Fibroblast of the aortic adventitia (primary cell): ENCODE measurements around the gene SMCHD1. TPM values are rescaled to one million over a fixed set of nuclear protein-coding genes. Genes with fewer than 3 reads are reported as not detected.
"Not testable (repeated sequence)": the region's sequence is repeated elsewhere in the genome, so short reads cannot be mapped to it uniquely, and the experiment has no call there.

Source experiments
- DNase-seq: peaks from one replicate; pipeline ENCODE4 v3.0.0-alpha.2; 2010; ENCODE audit warnings: low read depth
- H3K4me3 ChIP-seq: 2 replicates; pipeline ENCODE4 v1.5.1; 2011; ENCODE audit warnings: low read depth, mild to moderate bottlenecking, control low read depth, low read length, moderate library complexity
- total RNA-seq: library from RNA; depleted of rRNA; stranded (reverse); fragments of >200 nt; gene quantifications from 2 replicates; pipeline ENCODE4 v1.2.3, GENCODE V29; 2012; ENCODE audit warnings: low replicate concordance
- TF ChIP-seq, protein P1 (sequence below): IDR thresholded peaks from 2 replicates; pipeline ENCODE4 v1.5.1; 2011; ENCODE audit warnings: mild to moderate bottlenecking, low read length, control low read depth, inconsistent platforms; ENCODE audit not compliant: insufficient read depth

Gene SMCHD1
- total RNA-seq, 1 donor, result 99.0 TPM

- H3K4me3 ChIP-seq, result peak overlapping the region; percentile 93
- TF ChIP-seq, protein P1, sequence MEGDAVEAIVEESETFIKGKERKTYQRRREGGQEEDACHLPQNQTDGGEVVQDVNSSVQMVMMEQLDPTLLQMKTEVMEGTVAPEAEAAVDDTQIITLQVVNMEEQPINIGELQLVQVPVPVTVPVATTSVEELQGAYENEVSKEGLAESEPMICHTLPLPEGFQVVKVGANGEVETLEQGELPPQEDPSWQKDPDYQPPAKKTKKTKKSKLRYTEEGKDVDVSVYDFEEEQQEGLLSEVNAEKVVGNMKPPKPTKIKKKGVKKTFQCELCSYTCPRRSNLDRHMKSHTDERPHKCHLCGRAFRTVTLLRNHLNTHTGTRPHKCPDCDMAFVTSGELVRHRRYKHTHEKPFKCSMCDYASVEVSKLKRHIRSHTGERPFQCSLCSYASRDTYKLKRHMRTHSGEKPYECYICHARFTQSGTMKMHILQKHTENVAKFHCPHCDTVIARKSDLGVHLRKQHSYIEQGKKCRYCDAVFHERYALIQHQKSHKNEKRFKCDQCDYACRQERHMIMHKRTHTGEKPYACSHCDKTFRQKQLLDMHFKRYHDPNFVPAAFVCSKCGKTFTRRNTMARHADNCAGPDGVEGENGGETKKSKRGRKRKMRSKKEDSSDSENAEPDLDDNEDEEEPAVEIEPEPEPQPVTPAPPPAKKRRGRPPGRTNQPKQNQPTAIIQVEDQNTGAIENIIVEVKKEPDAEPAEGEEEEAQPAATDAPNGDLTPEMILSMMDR, result no peak
- peak; percentile 38 for DNase-seq
These were observed 883 bp downstream of the SMCHD1 start for GRCh38 chr18:2656237-2656980.

DNA sequence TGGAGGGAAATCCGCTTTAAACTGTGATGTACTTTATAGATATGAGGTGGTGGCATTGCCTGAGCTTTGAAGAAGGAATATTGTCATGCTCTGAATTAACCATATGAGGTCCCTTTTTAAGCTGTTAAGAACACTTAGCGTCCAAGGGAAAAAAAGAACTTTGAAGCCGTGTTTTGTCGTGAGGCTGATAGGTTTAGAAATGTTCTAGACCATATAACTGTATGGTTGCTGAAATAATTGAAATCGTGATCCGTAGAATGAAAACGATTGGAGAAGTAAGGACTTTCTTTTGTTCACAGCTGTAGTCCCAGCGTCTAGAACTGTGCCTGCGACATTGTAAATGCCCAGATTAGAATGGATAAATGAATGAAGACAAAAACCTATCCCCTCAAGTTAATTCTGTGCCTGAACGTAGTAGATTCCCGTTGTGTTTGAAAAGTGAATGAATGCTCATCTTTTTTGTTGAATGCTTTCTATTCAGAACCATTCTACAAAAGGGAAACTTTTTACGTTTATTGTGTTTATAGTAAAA is 1.5 kb downstream of the SMCHD1 start:
- TF ChIP-seq, protein P1, result no peak
- H3K4me3 ChIP-seq, result peak overlapping the region; percentile 93
- peak; percentile 22 for DNase-seq

DNA sequence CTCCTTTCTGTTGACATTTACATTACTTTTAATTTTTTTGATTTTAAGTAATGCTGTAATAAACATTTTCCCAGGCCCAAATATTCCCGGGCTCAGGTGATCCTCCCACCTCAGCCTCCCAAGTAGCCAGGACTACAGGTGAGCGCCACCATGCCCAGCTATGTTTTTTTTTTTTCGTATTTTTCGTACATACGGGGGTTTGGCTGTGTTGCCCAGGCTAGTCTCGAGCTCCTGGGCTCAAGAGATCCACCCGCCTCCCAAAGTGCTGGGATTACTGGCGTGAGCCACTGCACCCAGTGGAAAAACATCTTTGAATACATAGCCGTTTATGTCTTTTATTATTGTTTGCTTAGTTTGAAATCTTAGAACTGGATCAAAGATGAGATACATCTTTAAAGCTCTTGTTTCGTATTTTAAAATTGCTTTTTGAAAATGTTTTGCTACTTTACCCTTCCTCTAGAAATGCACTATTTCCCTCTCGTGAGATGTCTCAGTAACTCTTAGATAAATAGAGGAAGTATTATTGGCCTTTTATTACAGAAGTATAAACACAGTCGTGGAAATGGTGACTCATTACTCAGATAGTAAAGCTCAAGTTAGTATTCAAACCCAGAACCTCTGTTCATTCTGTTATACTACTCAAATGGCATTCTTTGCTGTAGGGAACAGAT is 2.4 kb downstream of the SMCHD1 start:
- H3K4me3 ChIP-seq, result peak overlapping the region; percentile 93
- TF ChIP-seq, protein P1, result no peak
- peak; percentile 91 for DNase-seq

DNA sequence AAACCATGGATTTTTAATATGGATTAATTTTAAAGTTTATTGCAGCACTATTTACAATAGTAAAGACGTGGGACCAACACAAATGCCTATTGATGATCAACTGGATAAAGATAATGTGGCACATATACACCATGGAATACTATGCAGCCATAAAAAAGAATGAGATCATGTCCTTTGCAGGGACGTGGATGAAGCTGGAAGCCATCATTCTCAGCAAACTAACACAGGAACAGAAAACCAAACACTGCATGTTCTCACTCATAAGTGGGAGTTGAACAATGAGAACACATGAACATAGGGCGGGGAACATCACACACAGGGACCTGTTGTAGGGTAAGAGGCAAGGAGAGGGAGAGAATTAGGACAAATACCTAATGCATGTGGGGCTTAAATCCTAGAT is 5.3 kb downstream of the SMCHD1 start:
- H3K4me3 ChIP-seq, DNase-seq: not testable (repeated sequence)

DNA sequence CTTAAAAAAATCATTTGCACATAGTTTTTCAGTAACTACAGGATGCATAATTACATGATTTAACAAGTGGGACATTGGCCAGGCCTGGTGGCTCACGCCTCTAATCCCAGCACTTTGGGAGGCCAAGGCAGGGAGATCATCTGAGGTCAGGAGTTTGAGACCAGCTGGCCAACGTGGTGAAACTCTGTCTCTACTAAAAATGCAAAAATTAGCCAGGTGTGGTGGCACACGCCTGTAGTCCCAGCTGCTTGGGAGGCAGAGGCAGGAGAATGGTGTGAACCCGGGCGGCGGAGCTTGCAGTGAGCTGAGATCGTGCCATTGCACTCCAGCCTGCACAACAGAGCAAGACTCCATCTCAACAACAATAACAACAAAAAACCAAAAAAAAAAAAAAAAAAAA is 6.8 kb downstream of the SMCHD1 start:
- not testable (repeated sequence) for H3K4me3 ChIP-seq, DNase-seq

- TF ChIP-seq, protein P1, result no peak
- DNase-seq, result no peak
- H3K4me3 ChIP-seq, result no peak overlapping the region
These were observed 7.5 kb downstream of the SMCHD1 start for GRCh38 chr18:2662990-2663389.

DNA sequence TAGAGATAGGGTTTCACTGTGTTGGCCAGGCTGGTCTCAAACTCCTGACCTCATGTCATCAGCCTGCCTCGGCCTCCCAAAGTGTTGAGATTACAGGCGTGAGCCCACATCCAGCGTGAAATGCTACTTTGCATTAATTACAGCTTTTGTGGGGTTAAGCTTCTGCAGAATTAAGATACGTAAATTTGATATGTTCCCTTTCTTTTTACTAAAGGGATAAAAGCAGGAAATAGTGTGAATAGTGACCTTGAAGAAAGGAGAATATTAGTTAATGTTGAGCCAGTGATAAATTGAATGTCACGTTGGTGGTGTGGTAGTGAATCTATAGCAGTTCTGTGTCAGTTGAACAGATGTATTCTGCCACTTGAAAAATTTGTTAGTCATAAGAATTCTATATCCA is 16.9 kb downstream of the SMCHD1 start:
- H3K4me3 ChIP-seq, result no peak overlapping the region
- no peak for DNase-seq

More for the DNA sequence above, 16.9 kb downstream of the SMCHD1 start:
- TF ChIP-seq, protein P1, result no peak
